GM12801 (cell line): ENCODE results near the gene CUL3.

ENCODE experiments used
- CTCF ChIP-seq: IDR thresholded peaks from one replicate; pipeline ENCODE4 v1.5.1; 2011; ENCODE audit warnings: control low read depth; ENCODE audit not compliant: insufficient read length; ENCODE audit errors: extremely low read depth

Gene CUL3

GRCh38 chr2:224585211-224586088 lies at the start of gene CUL3:
TSS of gene CUL3 (minus strand) at chr2:224585363. CDS start at chr2:224585009, 354 bp downstream.
- TF ChIP-seq CTCF, result no peak

GRCh38 chr2:224630659-224631550 lies 45.7 kb upstream of the CUL3 start:
- TF ChIP-seq CTCF, result no peak

GRCh38 chr2:224628416-224628815 lies 43.3 kb upstream of the CUL3 start:
- TF ChIP-seq CTCF, result no peak

GRCh38 chr2:224626735-224627134 lies 41.6 kb upstream of the CUL3 start:
- no peak for TF ChIP-seq CTCF

- TF ChIP-seq CTCF, result no peak
Measured at GRCh38 chr2:224613543-224614286, 28.6 kb upstream of the CUL3 start.

GRCh38 chr2:224612578-224612977 lies 27.4 kb upstream of the CUL3 start:
- no peak for TF ChIP-seq CTCF

GRCh38 chr2:224611938-224612337 lies 26.8 kb upstream of the CUL3 start:
- TF ChIP-seq CTCF, result no peak
